GM18507 (cell line): ENCODE results near the gene THOC2.
"Not testable (repeated sequence)": the region's sequence is repeated elsewhere in the genome, so short reads cannot be mapped to it uniquely, and the experiment has no call there.

Experiments used
- DNase-seq: peaks from one replicate; pipeline ENCODE4 v3.0.0; 2011; ENCODE audit warnings: low read depth; ENCODE audit not compliant: insufficient read length; ENCODE audit errors: extremely low spot score
- FAIRE-seq: peaks from 2 replicates; lab custom pipeline; 2011; peaks lifted over from hg19 to GRCh38; lab: Jason Lieb, UNC

THOC2 gene

DNA sequence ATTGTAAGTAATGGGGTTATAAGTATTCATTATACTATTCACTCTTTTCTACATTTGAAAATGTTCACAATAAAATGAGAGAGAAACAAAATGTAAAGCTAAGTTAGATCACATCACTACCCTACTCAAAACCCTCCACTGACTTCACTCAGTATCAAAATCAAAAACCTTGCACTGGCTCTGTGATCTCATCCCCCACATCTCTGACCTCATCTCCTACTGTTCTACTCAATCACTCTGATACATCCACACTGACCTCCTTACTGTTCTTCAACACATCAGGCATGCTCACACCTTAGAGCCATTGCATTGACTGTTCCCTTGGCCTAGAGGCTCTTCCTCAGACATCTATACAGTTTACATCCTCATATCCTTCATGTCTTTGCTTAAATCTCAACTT is 50.7 kb downstream of the THOC2 start:
- DNase-seq = no peak
- FAIRE-seq = no peak

DNA sequence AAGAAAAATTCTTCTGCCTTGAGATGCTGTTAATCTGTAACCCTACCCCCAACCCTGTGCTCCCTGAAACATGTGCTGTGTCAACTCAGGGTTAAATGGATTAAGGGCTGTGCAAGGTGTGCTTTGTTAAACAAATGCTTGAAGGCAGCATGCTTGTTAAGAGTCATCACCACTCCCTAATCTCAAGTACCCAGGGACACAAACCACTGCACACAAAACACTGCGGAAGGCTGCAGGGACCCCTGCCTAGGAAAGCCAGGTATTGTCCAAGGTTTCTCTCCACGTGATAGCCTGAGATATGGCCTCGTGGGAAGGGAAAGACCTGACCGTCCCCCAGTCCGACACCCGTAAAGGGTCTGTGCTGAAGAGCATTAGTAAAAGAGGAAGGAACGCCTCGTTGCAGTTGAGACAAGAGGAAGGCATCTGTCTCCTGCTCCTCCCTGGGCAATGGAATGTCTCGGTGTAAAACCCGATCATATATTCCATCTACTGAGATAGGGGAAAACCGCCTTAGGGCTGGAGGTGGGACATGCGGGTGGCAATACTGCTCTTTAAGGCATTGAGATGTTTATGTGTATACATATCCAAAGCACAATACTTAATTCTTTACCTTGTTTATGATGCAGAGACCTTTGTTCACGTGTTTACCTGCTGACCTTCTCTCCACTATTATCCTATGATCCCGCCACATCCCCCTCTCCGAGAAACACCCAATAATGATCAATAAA is 53.0 kb downstream of the THOC2 start:
- not testable (repeated sequence) for FAIRE-seq, DNase-seq

DNA sequence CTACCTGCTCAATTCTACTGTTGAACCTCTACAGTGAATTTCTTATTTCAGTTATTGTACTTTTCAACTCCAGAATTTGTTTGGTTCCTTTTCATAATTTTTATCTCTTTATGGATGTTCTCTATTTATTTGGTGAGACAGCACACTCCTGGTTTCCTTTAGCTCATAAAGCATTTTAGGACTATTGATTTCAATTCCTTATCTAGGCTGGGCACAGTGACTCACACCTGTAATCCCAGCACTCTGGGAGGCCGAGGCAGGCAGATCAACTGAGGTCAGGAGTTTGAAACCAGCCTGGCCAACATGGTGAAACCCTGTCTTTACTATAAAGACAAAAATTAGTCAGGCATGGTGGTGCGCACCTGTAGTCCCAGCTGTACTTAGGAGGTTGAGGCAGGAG is 57.7 kb downstream of the THOC2 start:
- no peak for DNase-seq
- no peak for FAIRE-seq

DNA sequence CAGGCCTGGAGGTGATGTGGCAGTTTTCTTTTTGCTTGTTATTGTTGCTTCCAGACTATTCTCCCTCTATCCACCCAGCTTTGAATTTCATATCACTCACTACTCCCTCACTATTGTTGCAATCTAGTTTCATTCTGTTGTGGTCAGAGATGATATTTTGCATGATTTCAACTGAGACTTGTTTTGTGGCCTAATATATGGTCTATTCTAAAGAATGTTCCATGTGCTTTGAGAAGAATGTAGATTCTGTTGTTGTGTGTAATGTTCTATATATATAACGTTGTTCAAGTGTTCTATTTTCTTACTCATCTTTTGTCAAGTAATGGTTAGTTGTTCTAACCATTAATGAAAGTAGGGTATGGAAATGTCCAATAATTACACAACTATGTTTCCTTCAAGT is 59.0 kb downstream of the THOC2 start:
- DNase-seq = no peak
- FAIRE-seq = no peak

DNA sequence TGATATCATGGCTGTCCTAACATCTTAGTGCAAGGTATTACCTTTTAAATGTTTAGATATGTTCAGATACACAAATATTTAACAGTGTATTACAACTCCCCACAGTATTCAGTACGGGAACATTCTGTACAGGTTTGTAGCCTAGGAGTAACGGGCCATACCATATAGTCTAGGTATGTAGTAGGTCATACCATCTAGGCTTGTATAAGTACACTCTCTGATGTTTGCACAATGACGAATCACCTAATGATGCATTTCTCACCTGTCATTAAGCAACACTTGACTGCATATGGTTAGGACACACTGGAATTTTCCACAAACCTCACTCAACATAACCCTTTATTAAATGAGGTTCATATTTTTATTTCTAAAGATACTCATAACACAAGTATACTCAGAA is 67.7 kb downstream of the THOC2 start:
- FAIRE-seq (peak; percentile 52), DNase-seq (no peak)

DNA sequence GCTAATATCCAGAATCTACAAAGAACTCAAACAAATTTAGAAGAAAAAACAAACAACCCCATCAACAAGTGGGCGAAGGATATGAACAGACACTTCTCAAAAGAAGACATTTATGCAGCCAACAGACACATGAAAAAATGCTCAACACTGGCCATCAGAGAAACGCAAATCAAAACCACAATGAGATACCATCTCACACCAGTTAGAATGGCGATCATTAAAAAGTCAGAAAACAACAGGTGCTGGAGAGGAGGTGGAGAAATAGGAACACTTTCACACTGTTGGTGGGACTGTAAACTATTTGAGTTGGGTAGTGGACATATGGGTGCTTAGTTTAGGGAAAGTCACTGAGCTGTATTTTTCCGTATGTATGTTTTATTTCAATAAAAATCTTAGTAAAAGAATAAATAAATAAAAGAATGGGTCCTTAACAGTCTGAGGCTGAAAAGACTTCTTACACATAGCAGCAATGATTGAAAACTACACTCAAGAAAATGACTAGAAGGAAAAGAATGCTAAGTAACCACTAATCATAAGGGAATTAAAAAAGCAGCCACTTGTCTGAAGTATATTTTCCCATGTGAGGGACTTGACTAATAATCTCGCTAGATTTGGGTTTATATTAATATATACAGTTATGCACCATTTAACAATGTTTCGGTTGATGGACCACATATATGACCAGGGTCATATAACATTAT is 68.2 kb downstream of the THOC2 start:
- peak; percentile 21 for FAIRE-seq
- not testable (repeated sequence) for DNase-seq

DNA sequence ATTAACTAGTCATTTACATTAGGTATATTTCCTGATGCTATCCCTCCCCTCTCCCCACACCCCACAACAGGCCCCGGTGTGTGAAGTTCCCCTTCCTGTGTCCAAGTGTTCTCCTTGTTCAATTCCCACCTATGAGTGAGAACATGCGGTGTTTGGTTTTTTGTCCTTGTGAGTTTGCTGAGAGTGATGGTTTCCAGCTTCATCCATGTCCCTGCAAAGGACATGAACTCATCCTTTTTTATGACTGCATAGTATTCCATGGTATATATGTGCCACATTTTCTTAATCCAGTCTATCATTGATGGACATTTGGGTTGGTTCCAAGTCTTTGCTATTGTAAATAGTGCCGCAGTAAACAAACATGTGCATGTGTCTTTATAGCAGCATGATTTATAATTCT is 69.1 kb downstream of the THOC2 start:
- not testable (repeated sequence) for FAIRE-seq, DNase-seq

DNA sequence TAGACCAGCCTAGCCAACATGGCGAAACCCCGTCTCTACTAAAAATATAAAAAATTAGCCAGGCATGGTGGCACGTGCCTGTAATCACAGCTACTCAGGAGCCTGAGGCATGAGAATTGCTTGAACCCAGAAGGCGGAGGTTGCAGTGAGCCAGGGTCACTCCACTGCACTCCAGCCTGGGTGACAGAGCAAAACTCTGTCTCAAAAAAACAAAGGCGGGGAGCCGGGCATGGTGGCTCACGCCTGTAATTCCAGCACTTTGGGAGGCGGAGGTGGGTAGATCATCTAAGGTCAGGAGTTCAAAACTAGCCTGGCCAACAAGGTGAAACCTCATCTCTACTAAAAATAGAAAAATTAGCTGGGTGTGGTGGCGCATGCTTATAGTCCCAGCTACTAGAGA is 76.3 kb downstream of the THOC2 start:
- DNase-seq, FAIRE-seq: not testable (repeated sequence)

DNA sequence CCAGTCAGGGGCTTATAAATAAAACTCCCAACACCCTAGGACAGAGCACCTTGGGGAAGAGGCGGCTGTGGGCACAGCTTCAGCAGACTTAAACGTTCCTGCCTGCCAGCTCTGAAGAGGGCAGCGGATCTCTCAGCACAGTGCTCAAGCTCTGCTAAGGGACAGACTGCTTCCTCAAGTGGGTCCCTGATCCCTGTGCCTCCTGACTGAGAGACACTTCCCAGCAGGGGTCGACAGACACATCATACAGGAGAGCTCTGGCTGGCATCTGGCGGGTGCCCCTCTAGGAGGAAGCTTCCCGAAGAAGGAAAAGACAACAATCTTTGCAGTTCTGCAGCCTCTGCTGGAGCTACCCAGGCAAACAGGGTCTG is 84.1 kb downstream of the THOC2 start:
- not testable (repeated sequence) for DNase-seq

DNA sequence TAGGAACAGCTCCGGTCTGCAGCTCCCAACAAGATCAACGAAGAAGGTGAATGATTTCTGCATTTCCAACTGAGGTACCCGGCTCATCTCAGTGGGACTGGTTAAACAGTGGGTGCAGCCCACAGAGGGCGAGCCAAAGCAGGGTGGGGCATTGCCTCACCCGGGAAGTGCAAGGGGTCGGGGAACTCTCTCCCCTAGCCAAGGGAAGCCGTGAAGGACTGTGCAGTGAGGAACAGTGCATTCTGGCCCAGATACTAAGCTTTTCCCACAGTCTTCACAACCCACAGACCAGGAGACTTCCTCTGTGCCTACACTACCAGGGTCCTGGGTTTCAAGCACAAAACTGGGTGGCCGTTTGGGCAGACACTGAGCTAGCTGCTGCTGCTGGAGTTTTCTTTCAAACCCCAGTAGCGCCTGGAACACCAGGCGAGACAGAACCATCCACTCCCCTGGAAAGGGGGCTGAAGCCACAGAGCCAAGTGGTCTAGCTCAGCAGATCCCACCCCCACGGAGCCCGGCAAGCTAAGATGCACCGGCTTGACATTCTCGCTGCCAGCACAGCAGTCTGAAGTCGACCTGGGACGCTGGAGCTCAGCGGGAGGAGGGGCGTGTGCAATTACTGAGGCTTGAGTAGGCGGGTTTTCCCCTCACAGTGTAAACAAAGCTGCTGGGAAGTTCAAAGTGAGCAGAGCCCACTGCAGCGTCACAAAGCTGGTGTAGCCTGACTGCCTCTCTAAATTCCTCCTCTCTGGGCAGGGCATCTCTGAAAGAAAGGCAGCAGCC is 84.6 kb downstream of the THOC2 start:
- no peak for DNase-seq
- FAIRE-seq = no peak

More for the DNA sequence above, 84.1 kb downstream of the THOC2 start:
- FAIRE-seq = not testable (repeated sequence)

DNA sequence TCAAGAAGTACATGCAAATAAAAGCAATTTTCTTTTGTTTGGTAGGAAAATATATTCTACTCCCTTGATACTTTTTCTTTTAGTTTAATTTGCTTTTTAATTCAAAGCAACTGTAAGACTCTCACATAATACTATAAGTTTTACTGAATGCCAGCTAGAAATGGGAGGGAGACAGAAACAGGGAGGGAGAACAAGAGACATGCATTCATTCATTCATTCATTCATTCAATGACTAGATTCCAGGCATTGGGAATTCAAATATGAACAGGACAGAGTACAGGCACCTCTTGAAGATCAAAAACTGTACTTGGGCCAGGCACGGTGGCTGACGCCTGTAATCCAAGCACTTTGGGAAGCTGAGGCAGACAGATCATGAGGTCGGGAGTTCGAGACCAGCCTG is 85.6 kb downstream of the THOC2 start:
- FAIRE-seq = no peak
- no peak for DNase-seq

DNA sequence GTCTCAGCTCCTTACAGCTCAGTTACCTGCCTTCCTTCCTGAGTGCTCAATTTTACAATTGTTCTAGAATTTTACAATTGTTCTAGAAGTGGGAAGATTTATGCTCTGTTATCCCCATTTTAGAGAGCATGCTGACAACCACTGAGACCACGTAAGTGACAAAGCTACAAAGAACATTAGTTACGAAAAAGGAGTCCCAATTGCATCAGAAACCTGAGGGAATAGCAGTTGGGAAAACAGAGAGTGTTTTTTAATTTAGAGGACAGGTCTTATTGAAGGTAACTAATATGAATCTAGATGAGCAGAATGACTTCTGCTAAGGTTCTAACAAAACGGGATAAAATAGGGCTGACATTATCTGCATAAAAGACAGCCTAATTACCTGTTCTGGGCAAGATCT is 103.3 kb downstream of the THOC2 start:
- DNase-seq = no peak
- FAIRE-seq = no peak

DNA sequence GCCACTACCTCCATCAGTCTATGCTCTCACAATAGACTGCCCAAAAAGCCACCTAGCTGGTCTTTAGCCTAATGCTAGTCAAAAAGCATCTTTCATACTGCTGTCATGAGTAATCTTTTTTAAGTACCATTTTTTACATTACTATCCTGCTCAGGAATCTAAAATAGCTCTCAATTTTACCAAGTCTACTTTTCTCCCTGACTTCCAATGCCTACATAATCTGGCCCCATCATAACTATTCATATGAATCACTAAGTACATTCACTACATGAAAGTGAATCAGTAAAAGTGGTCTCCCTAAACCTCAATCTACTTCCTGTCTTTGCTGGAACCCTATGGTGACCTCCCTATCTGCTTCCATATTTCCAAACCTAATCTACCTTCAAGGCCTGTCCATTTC is 105.9 kb downstream of the THOC2 start:
- no peak for FAIRE-seq
- DNase-seq = no peak

DNA sequence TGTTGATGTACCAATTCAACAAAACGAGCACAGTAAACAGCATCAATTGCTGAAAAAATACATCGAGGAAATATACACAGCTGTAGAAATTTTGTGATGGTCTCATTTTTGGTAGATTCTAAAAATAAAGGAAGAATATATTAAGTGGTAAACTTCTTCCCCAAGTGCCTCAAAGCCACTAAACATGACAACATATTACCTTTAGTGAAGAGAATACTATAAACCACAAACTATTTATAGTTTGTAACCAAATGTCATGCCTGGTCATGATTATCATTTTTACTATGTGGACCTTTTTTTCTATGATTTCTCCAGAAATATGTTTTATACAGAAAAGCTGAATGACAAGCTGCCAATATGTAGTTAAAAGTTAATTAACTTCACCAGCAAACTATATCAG is 106.9 kb downstream of the THOC2 start:
- no peak for FAIRE-seq
- no peak for DNase-seq

DNA sequence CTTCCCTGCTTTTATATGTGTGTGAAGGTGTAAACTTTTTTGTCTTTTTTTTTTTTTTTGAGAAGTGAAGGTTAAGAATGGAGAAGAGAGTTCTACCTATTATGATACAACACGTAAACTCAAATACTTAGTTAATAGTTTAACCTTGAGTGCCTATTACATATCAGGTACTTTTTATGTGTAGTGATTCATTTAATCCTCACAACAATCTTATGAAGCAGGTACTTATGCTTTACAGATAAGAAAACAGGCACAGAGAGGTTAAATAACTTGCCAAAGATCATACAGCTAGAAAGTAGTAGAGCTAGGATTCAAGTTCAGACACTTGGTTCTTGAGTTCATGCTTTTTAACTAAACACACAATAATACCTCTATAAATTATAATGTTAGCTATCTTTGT is 107.4 kb downstream of the THOC2 start:
- DNase-seq (no peak), FAIRE-seq (no peak)

DNA sequence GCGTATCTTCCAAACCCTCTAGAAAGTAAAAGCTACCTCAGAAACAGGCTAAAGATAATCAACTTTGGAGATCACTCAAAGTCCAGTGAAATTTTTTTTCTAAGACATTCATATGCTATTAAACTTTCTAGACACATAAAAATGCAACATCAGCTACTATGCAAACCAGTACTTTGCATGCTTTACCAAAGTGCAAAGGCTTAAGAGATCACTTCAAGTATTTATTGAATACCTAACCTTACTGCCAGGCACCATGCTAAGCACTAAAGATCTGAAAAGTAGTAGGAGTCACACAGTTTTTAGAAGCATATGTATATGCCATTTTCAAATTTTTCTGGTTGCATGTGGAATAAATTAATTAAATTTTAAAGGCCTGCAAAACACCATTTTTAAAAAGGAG is 115.8 kb downstream of the THOC2 start:
- FAIRE-seq (no peak), DNase-seq (no peak)

DNA sequence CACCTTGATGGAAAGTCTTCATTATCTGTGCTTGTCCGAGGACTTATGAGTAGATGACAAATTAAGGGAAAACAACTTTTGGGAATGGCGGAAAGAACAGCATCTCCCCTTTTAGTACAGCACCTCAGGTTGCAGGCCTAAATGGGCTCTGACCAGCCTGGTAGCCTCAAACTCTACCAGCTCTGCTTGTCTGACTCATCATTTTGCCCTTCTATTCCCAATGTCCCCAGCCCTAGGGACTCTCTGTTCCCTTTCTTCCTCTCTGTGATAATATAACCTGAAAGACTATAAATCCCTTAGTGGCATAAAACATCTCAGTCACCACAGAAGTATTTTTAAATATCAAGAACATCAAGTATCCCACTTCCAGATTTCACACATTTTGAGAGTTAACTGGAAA is 121.9 kb downstream of the THOC2 start:
- no peak for FAIRE-seq
- DNase-seq = no peak

DNA sequence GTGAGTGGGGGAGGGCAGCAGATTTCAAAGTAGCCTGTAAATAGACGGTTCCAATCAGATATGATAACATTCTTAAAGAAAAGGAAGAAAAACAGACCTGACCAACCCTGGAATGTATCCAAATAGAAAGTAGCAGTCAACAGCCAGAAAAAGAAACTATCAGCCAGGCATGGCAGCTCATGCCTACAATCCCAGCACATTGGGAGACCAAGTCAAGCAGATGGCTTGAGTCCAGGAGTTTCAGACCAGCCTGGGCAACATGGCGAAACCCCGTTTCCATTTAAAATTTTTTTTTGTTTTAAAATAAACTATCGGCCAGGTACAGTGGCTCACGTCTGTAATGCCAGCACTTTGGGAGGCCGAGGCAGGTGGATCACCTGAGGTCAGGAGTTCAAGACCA is 125.0 kb downstream of the THOC2 start:
- no peak for FAIRE-seq
- DNase-seq = no peak

DNA sequence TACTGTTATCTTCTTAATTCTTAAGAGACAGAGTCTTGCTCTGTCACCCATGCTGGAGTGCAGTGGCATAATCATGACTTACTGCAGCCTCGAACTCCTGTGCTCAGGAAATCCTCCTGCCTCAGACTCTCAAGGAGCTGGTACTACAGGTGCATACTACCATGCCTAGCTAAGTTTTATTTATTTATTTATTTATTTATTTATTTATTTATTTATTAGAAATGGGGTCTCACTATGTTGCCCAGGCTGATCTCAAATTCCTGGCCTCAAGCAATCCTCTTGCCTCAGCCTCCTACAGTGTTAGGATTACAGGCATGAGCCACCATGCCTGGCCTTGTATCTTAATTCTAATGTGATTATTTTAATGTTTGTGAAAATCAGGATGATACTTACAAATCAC is 125.6 kb downstream of the THOC2 start:
- no peak for DNase-seq
- no peak for FAIRE-seq

DNA sequence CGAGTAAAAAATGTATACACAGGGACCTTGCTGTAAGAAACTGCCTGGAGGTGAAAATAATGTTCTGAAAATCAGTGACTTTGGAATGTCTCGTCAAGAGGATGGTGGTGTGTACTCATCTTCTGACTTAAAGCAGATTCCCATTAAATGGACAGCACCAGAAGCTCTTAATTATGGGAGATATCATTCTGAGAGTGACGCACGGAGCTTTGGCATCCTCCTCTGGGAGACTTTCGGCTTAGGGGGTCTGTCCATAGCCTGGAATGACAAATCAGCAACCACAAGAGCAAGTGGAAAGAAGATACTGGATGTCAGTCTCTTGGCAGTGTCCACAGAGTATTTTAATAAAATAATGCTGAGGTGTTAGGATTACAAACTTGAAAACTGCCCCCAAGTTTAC is 129.4 kb downstream of the THOC2 start:
- FAIRE-seq = no peak
- DNase-seq = no peak

DNA sequence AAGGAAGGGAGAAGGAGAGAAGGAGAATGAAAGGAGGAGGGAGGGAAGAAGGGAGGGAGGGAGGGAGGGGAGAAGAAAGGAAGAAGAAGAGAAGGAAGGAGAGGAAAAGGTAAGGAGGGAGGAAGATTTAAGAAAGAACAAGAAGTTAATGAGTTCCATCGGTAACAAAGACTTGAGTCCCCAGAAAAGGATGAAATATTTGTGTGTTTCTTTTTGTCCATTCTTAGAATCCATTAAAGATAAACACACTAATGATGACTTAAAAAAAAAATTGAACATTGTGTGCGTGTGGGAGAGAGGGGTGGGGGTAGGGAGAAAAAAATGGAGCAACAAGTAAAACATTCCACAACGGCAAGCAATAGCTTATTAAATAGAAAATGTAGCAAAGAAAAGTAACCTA is 131.4 kb downstream of the THOC2 start:
- no peak for FAIRE-seq
- DNase-seq = no peak
